Measurements from ENCODE around the gene KIF11.

KIF11 gene

GRCh38 chr10:92678206-92678605 lies 85.3 kb downstream of the KIF11 start:
- no peak for DNase-seq (ENCODE audit: low spot score)

GRCh38 chr10:92681306-92681834 lies 88.4 kb downstream of the KIF11 start:
- DNase-seq (ENCODE audit: low spot score): no peak

GRCh38 chr10:92688573-92688926 lies 95.6 kb downstream of the KIF11 start:
- DNase-seq (ENCODE audit: low spot score): no peak

- peak; percentile 69 for DNase-seq (ENCODE audit: low spot score)
Observed at GRCh38 chr10:92688927-92689662, 96.2 kb downstream of the KIF11 start.

GRCh38 chr10:92689663-92690210 lies 96.8 kb downstream of the KIF11 start, which contains the start of gene HHEX:
Gene HHEX, plus strand, starts transcription at chr10:92689955. Its CDS starts 32 bp downstream, at chr10:92689987.
- DNase-seq (ENCODE audit: low spot score): peak; percentile 64

GRCh38 chr10:92690211-92690914 lies 97.4 kb downstream of the KIF11 start:
- peak; percentile 74 for DNase-seq (ENCODE audit: low spot score)

- DNase-seq (ENCODE audit: low spot score): peak; percentile 65
Observed at GRCh38 chr10:92690915-92691590, 98.1 kb downstream of the KIF11 start.

GRCh38 chr10:92691591-92692079 lies 98.7 kb downstream of the KIF11 start:
- DNase-seq (ENCODE audit: low spot score): no peak

- no peak for DNase-seq (ENCODE audit: low spot score)
Observed at GRCh38 chr10:92692080-92692671, 99.2 kb downstream of the KIF11 start.

GRCh38 chr10:92692697-92693533 lies 100.0 kb downstream of the KIF11 start:
- no peak for DNase-seq (ENCODE audit: low spot score)

GRCh38 chr10:92693534-92693893 lies 100.6 kb downstream of the KIF11 start:
- no peak for DNase-seq (ENCODE audit: low spot score)

GRCh38 chr10:92695679-92696605 lies 103.0 kb downstream of the KIF11 start:
- peak; percentile 65 for DNase-seq (ENCODE audit: low spot score)

GRCh38 chr10:92696606-92697383 lies 103.9 kb downstream of the KIF11 start:
- DNase-seq (ENCODE audit: low spot score): no peak

- no peak for DNase-seq (ENCODE audit: low spot score)
Observed at GRCh38 chr10:92697663-92698511, 105.0 kb downstream of the KIF11 start.

GRCh38 chr10:92699193-92699517 lies 106.2 kb downstream of the KIF11 start:
- DNase-seq (ENCODE audit: low spot score): no peak

- DNase-seq (ENCODE audit: low spot score): no peak
Observed at GRCh38 chr10:92699518-92700381, 106.8 kb downstream of the KIF11 start.

GRCh38 chr10:92702301-92702916 lies 109.5 kb downstream of the KIF11 start:
- DNase-seq (ENCODE audit: low spot score): no peak
